Measurements from ENCODE around the gene WNT7B. TPM values are rescaled to one million over a fixed set of nuclear protein-coding genes. Genes with fewer than 3 reads are reported as not detected.

WNT7B gene
- total RNA-seq, 6 experiments from 2014 or later = 0.10 to 0.12 TPM; not detected in 4

GRCh38 chr22:45905924-45906865 lies 70.8 kb downstream of the WNT7B start:
- intact Hi-C loops (cut with DNase I) = no loop called here
- TF ChIP-seq CTCF (IDR thresholded peaks at IDR 0.05) = no peak
- no peak for TF ChIP-seq POLR2A (IDR thresholded peaks at IDR 0.05)
- no peaks in the 10 kb centered on the region for H3K36me3 ChIP-seq
- WGBS (ENCODE audit: insufficient coverage, low coverage, low lambda C conversion rate, missing lambda C conversion rate) = 60% methylated on average over 2 of the region's 33 CpGs
- no peak for DNase-seq
- H3K27me3 ChIP-seq = no peaks in the 10 kb centered on the region
- H3K4me1 ChIP-seq = no peaks in the 10 kb centered on the region
- H3K4me3 ChIP-seq = no peak overlapping the region
- no peaks in the 10 kb centered on the region for H3K9me3 ChIP-seq
- no peak for ATAC-seq
- no peak overlapping the region for H3K27ac ChIP-seq

GRCh38 chr22:45905326-45905923 lies 71.5 kb downstream of the WNT7B start:
- H3K9me3 ChIP-seq = no peaks in the 10 kb centered on the region
- intact Hi-C loops (cut with DNase I) = no loop called here
- DNase-seq = no peak
- H3K27me3 ChIP-seq = no peaks in the 10 kb centered on the region
- no peak overlapping the region for H3K4me3 ChIP-seq
- no peaks in the 10 kb centered on the region for H3K4me1 ChIP-seq
- 21% methylated on average over 7 of the region's 27 CpGs for WGBS (ENCODE audit: insufficient coverage, low coverage, low lambda C conversion rate, missing lambda C conversion rate)
- no peak for ATAC-seq
- no peak overlapping the region for H3K27ac ChIP-seq
- H3K36me3 ChIP-seq = no peaks in the 10 kb centered on the region
- TF ChIP-seq CTCF (IDR thresholded peaks at IDR 0.05) = no peak
- TF ChIP-seq POLR2A (IDR thresholded peaks at IDR 0.05) = no peak

- H3K27me3 ChIP-seq = no peaks in the 10 kb centered on the region
- no peaks in the 10 kb centered on the region for H3K36me3 ChIP-seq
- 57% methylated on average over 6 of the region's 7 CpGs for WGBS (ENCODE audit: insufficient coverage, low coverage, low lambda C conversion rate, missing lambda C conversion rate)
- DNase-seq = no peak
- no peaks in the 10 kb centered on the region for H3K4me1 ChIP-seq
- no peak overlapping the region for H3K4me3 ChIP-seq
- intact Hi-C loops (cut with DNase I) = no loop called here
- H3K27ac ChIP-seq = no peak overlapping the region
- no peaks in the 10 kb centered on the region for H3K9me3 ChIP-seq
- no peak for TF ChIP-seq POLR2A (IDR thresholded peaks at IDR 0.05)
- TF ChIP-seq CTCF (IDR thresholded peaks at IDR 0.05) = no peak
- no peak for ATAC-seq
Observed at GRCh38 chr22:45904236-45904635, 72.7 kb downstream of the WNT7B start.

- Histone ChIP-seq H3K9me3 (no peaks in the 10 kb centered on the region), H3K4me1 (no peaks in the 10 kb centered on the region), H3K4me3 (no peak overlapping the region), H3K27me3 (no peaks in the 10 kb centered on the region), H3K27ac (no peak overlapping the region), H3K36me3 (no peaks in the 10 kb centered on the region)
- TF ChIP-seq POLR2A (IDR thresholded peaks at IDR 0.05) (no peak), CTCF (IDR thresholded peaks at IDR 0.05) (no peak)
- ATAC-seq = peak in 2 of 4 donors; percentile 17 to 21
- WGBS (ENCODE audit: insufficient coverage, low coverage, low lambda C conversion rate, missing lambda C conversion rate) = 0% methylated on average over 1 of the region's 28 CpGs
- DNase-seq = no peak
- intact Hi-C loops (cut with DNase I) = no loop called here
Observed at GRCh38 chr22:45903355-45904135, 73.4 kb downstream of the WNT7B start.
